Liver (tissue), 9 donors: ENCODE results near the gene RNF214. TPM values are rescaled to one million over a fixed set of nuclear protein-coding genes. Genes with fewer than 3 reads are reported as not detected.

ENCODE experiments used
- DNase-seq: peaks from one replicate; pipeline ENCODE4 v3.0.0-alpha.2; 2017; ENCODE audit warnings: low spot score
- H3K27ac ChIP-seq, 2 donors: one replicate each; pipeline ENCODE4 v1.7.0; 2013; ENCODE audit warnings: inconsistent platforms in 2 of 2, low read length in 2 of 2, control low read depth in 1 of 2, low read depth in 1 of 2, mild to moderate bottlenecking in 1 of 2
- H3K27me3 ChIP-seq, 4 donors: one replicate each; pipeline versions ENCODE4 v1.6.1 to v1.7.0; 2013; ENCODE audit warnings: low read length in 3 of 4, inconsistent platforms in 1 of 4, mild to moderate bottlenecking in 1 of 4, moderate library complexity in 1 of 4; ENCODE audit not compliant: control insufficient read depth in 4 of 4, insufficient read depth in 4 of 4
- H3K36me3 ChIP-seq, 4 donors: one replicate each; pipeline versions ENCODE4 v1.6.1 to v1.7.0; 2013; ENCODE audit warnings: low read length in 3 of 4, mild to moderate bottlenecking in 3 of 4, low read depth in 1 of 4, moderate library complexity in 1 of 4; ENCODE audit not compliant: control insufficient read depth in 4 of 4, insufficient read depth in 3 of 4
- H3K4me1 ChIP-seq, 4 donors: one replicate each; pipeline versions ENCODE4 v1.6.1 to v1.7.0; 2013; ENCODE audit warnings: low read length in 3 of 4, mild to moderate bottlenecking in 3 of 4, moderate library complexity in 1 of 4; ENCODE audit not compliant: control insufficient read depth in 4 of 4, insufficient read depth in 4 of 4
- H3K4me3 ChIP-seq, 3 donors: one replicate each; pipeline versions ENCODE4 v1.6.1 to v1.7.0; 2013; ENCODE audit warnings: low read length in 3 of 3, control low read depth in 1 of 3, low read depth in 1 of 3, mild to moderate bottlenecking in 1 of 3
- H3K9ac ChIP-seq, 2 donors: one replicate each; pipeline ENCODE4 v1.7.0; 2013; ENCODE audit warnings: low read length in 2 of 2, mild to moderate bottlenecking in 2 of 2, moderate library complexity in 2 of 2, control low read depth in 1 of 2, low read depth in 1 of 2
- H3K9me3 ChIP-seq, 4 donors: one replicate each; pipeline versions ENCODE4 v1.6.1 to v1.7.0; 2013; ENCODE audit warnings: low read length in 3 of 4; ENCODE audit not compliant: control insufficient read depth in 4 of 4
- ATF3 ChIP-seq: IDR thresholded peaks from 2 replicates; pipeline ENCODE4 v1.6.1; 2016; ENCODE audit warnings: antibody characterized with exemption
- CTCF ChIP-seq: fragments of 150-350 bp; IDR thresholded peaks from 2 replicates; pipeline ENCODE4 v1.5.1; 2017; ENCODE audit warnings: improper control_type of control experiment, low read depth, low read length; ENCODE audit not compliant: missing input control
- EGR1 ChIP-seq, 2 donors: IDR thresholded peaks; 2 replicates each; pipeline ENCODE4 v1.6.1; 2016 to 2018; ENCODE audit warnings: antibody characterized with exemption in 2 of 2, low read depth in 2 of 2
- FOXA2 ChIP-seq: IDR thresholded peaks from 2 replicates; pipeline ENCODE4 v1.6.1; 2016; ENCODE audit warnings: antibody characterized with exemption
- HNF4A ChIP-seq, 2 donors: conservative IDR thresholded peaks; 2 replicates each; pipeline ENCODE4 v1.6.1; 2016; ENCODE audit warnings: antibody characterized with exemption in 2 of 2, mild to moderate bottlenecking in 2 of 2
- JUND ChIP-seq, 2 donors: IDR thresholded peaks; 2 replicates each; pipeline ENCODE4 v1.6.1; 2016; ENCODE audit warnings: antibody characterized with exemption in 2 of 2
- NR2F2 ChIP-seq: IDR thresholded peaks from 2 replicates; pipeline ENCODE4 v1.6.1; 2016; ENCODE audit warnings: antibody characterized with exemption
- RXRA ChIP-seq, 2 donors: IDR thresholded peaks; 2 replicates each; pipeline ENCODE4 v1.6.1; 2017 to 2018; ENCODE audit warnings: antibody characterized with exemption in 2 of 2, mild to moderate bottlenecking in 1 of 2
- SP1 ChIP-seq: IDR thresholded peaks from 2 replicates; pipeline ENCODE4 v1.6.1; 2018; ENCODE audit warnings: antibody characterized with exemption, mild to moderate bottlenecking
- TAF1 ChIP-seq: conservative IDR thresholded peaks from 2 replicates; pipeline ENCODE4 v1.6.1; 2016; ENCODE audit warnings: antibody characterized with exemption, mild to moderate bottlenecking
- YY1 ChIP-seq: IDR thresholded peaks from 2 replicates; pipeline ENCODE4 v1.6.1; 2016; ENCODE audit warnings: antibody characterized with exemption, mild to moderate bottlenecking
- ZBTB33 ChIP-seq: IDR thresholded peaks from 2 replicates; pipeline ENCODE4 v1.6.1; 2016; ENCODE audit warnings: antibody characterized with exemption
- WGBS: extraction: QIAGEN DNeasy Blood & Tissue Kit; methylation state at CpG from one replicate; pipeline ENCODE4 v1.1.7; 2013; 5-methylcytosine and 5-hydroxymethylcytosine counted together
- polyA plus RNA-seq, 2 donors: library from polyadenylated mRNA; stranded (reverse) in 1 of 2; unstranded in 1 of 2; fragments of 200-250 nt in 1 of 2; fragments of >200 nt in 1 of 2; fragmentation: Nextera tagmentation in 1 of 2; extraction: Ambion mirVana in 1 of 2; gene quantifications; one replicate each; pipeline versions ENCODE4 v1.2.1 to v1.2.3, GENCODE V29; 2013 to 2015
- total RNA-seq, 2 donors: library from RNA; depleted of rRNA; stranded (reverse); fragments of >200 nt; gene quantifications; one replicate each; pipeline ENCODE4 v1.2.3, GENCODE V29; 2014
- TF ChIP-seq, protein P1 (sequence below): IDR thresholded peaks from 2 replicates; pipeline ENCODE4 v1.6.1; 2016; ENCODE audit warnings: antibody characterized with exemption, mild to moderate bottlenecking
- TF ChIP-seq, protein P2 (sequence below): IDR thresholded peaks from 2 replicates; pipeline ENCODE4 v1.6.1; 2016; ENCODE audit warnings: antibody characterized with exemption
- donor health status: healthy.
- donor health status: healthy.
- donor health status: healthy.
- donor health status: healthy.
- donor health status: healthy.

Gene RNF214
- total and polyA plus RNA-seq, 4 donors: 4.6 to 6.2 (median 6.0) TPM

- H3K4me1 ChIP-seq: no peaks in the 10 kb centered on the region
- H3K36me3 ChIP-seq: peaks cover 7 to 21% (median 10%) of the 10 kb centered on the region in 4 donors
- H3K27ac ChIP-seq: no peak overlapping the region
- WGBS: 89% methylated on average over 2 of the region's 2 CpGs
- no peaks in the 10 kb centered on the region for H3K9me3 ChIP-seq
- DNase-seq: no peak
- H3K4me3 ChIP-seq: no peak overlapping the region
- H3K9ac ChIP-seq: no peak overlapping the region
- H3K27me3 ChIP-seq: no peaks in the 10 kb centered on the region
- TF ChIP-seq, protein P1, sequence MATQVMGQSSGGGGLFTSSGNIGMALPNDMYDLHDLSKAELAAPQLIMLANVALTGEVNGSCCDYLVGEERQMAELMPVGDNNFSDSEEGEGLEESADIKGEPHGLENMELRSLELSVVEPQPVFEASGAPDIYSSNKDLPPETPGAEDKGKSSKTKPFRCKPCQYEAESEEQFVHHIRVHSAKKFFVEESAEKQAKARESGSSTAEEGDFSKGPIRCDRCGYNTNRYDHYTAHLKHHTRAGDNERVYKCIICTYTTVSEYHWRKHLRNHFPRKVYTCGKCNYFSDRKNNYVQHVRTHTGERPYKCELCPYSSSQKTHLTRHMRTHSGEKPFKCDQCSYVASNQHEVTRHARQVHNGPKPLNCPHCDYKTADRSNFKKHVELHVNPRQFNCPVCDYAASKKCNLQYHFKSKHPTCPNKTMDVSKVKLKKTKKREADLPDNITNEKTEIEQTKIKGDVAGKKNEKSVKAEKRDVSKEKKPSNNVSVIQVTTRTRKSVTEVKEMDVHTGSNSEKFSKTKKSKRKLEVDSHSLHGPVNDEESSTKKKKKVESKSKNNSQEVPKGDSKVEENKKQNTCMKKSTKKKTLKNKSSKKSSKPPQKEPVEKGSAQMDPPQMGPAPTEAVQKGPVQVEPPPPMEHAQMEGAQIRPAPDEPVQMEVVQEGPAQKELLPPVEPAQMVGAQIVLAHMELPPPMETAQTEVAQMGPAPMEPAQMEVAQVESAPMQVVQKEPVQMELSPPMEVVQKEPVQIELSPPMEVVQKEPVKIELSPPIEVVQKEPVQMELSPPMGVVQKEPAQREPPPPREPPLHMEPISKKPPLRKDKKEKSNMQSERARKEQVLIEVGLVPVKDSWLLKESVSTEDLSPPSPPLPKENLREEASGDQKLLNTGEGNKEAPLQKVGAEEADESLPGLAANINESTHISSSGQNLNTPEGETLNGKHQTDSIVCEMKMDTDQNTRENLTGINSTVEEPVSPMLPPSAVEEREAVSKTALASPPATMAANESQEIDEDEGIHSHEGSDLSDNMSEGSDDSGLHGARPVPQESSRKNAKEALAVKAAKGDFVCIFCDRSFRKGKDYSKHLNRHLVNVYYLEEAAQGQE: no peak
- no peak for TF ChIP-seq ATF3
- TF ChIP-seq RXRA (IDR thresholded peaks at IDR 0.05): no peak
- no peak for TF ChIP-seq HNF4A (conservative IDR thresholded peaks at IDR 0.05)
- no peak for TF ChIP-seq EGR1 (IDR thresholded peaks at IDR 0.05; ENCODE audit: low read depth in 2 of 2)
- no peak for TF ChIP-seq JUND (IDR thresholded peaks at IDR 0.05)
- TF ChIP-seq FOXA2: no peak
- TF ChIP-seq SP1: no peak
- TF ChIP-seq, protein P2, sequence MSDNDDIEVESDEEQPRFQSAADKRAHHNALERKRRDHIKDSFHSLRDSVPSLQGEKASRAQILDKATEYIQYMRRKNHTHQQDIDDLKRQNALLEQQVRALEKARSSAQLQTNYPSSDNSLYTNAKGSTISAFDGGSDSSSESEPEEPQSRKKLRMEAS: no peak
- TF ChIP-seq NR2F2: no peak
- TF ChIP-seq YY1: no peak
- no peak for TF ChIP-seq ZBTB33
- TF ChIP-seq TAF1: no peak
Measured at GRCh38 chr11:117278347-117278746, 45.9 kb downstream of the RNF214 start.

DNA sequence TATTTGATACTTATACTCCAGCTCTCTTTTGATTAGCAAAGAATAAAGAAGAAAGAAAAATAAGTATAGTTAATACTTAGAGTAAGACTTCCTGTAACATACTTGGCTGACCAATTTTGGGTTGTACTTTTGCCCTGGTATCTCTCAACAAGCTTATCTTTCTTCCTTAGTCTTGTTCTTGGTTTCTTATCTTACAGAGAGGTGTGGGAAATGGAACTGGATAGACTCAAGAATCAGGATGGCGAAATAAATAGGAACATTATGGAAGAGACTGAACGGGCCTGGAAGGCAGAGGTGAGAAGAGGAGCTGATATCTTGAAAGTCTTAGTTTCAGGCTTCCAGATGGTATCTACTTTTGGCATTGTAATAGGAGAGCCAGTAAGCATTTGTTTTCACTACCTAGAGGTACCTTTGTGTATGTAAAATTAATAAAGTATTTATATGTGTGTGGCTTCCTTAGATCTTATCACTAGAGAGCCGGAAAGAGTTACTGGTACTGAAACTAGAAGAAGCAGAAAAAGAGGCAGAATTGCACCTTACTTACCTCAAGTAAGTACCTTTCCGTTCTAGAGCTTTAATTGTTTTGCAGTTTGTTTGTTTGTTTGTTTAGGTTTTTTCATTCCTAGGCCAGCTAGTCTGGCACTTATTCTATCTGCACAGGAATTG is 47.4 kb downstream of the RNF214 start:
- no peaks in the 10 kb centered on the region for H3K4me1 ChIP-seq
- H3K27me3 ChIP-seq: no peaks in the 10 kb centered on the region
- H3K36me3 ChIP-seq: peaks cover 7 to 24% (median 12%) of the 10 kb centered on the region in 4 donors
- no peak overlapping the region for H3K4me3 ChIP-seq
- WGBS: 86% methylated on average over 4 of the region's 4 CpGs
- H3K9ac ChIP-seq: no peak overlapping the region
- H3K27ac ChIP-seq: no peak overlapping the region
- no peak for DNase-seq
- H3K9me3 ChIP-seq: no peaks in the 10 kb centered on the region
- TF ChIP-seq CTCF: no peak
- TF ChIP-seq YY1: no peak
- no peak for TF ChIP-seq FOXA2
- TF ChIP-seq JUND (IDR thresholded peaks at IDR 0.05): no peak
- TF ChIP-seq, protein P1: no peak
- no peak for TF ChIP-seq NR2F2
